ENCODE measurements around the gene BLTP3A. TPM values are rescaled to one million over a fixed set of nuclear protein-coding genes. Genes with fewer than 3 reads are reported as not detected.
"Not testable (repeated sequence)": the region's sequence is repeated elsewhere in the genome, so short reads cannot be mapped to it uniquely, and the experiment has no call there.

The BLTP3A gene
- total and polyA plus RNA-seq, 4 experiments from 2014 or later, result 0.11 to 12.0 (median 6.2) TPM

- Histone ChIP-seq H3K9me3 (ENCODE audit: control insufficient read depth in 1 of 2, low read length in 2 of 2) (no peaks in the 10 kb centered on the region), H3K36me3 (ENCODE audit: insufficient read depth, low read length) (no peaks in the 10 kb centered on the region), H3K27ac (ENCODE audit: low read depth, low read length) (no peak overlapping the region), H3K4me1 (ENCODE audit: insufficient read depth, low read length) (peaks cover 4% of the 10 kb centered on the region), H3K4me3 (ENCODE audit: low read length in 2 of 2) (no peak overlapping the region), H3K27me3 (ENCODE audit: insufficient read depth, low read length) (no peaks in the 10 kb centered on the region)
- no peak for DNase-seq
- intact Hi-C loops (cut with micrococcal nuclease), result no loop called here
- Mint-ChIP-seq H3K4me3 (no peak overlapping the region), H3K4me1 (peaks cover 0 to 11% (median 5%) of the 10 kb centered on the region in 4 donors), H3K36me3 (no peaks in the 10 kb centered on the region), H3K27ac (no peak overlapping the region), H3K27me3 (no peaks in the 10 kb centered on the region), H3K9me3 (no peaks in the 10 kb centered on the region)
- CTCF ChIA-PET (ENCODE audit: partially characterized antibody), result interaction anchor here (0.6 to 0.8 kb wide), 2 partner anchors 10 to 509 kb away, joined by 3 to 4 read pairs; no protein-coding TSS in a partner anchor
- POLR2A ChIA-PET (ENCODE audit: partially characterized antibody), result no interaction called here
Observed at GRCh38 chr6:34813028-34813713, 21.3 kb downstream of the BLTP3A start.

GRCh38 chr6:34816635-34817301 is 24.9 kb downstream of the BLTP3A start:
- H3K36me3 Mint-ChIP-seq, result peaks cover 3 to 6% of the 10 kb centered on the region in 2 donors
- Histone ChIP-seq H3K27me3 (ENCODE audit: insufficient read depth, low read length) (no peaks in the 10 kb centered on the region), H3K9me3 (ENCODE audit: control insufficient read depth in 1 of 2, low read length in 2 of 2) (no peaks in the 10 kb centered on the region), H3K36me3 (ENCODE audit: insufficient read depth, low read length) (no peaks in the 10 kb centered on the region), H3K4me1 (ENCODE audit: insufficient read depth, low read length) (peaks cover 4% of the 10 kb centered on the region), H3K4me3 (ENCODE audit: low read length in 2 of 2) (no peak overlapping the region), H3K27ac (ENCODE audit: low read depth, low read length) (no peak overlapping the region)
- H3K9me3 Mint-ChIP-seq, result no peaks in the 10 kb centered on the region
- DNase-seq, result no peak
- POLR2A ChIA-PET (ENCODE audit: partially characterized antibody), result no interaction called here
- H3K27me3 Mint-ChIP-seq, result no peaks in the 10 kb centered on the region
- H3K4me1 Mint-ChIP-seq, result peaks cover 4 to 17% (median 7%) of the 10 kb centered on the region in 4 donors
- intact Hi-C loops (cut with micrococcal nuclease), result no loop called here
- CTCF ChIA-PET (ENCODE audit: partially characterized antibody), result no interaction called here
- H3K27ac Mint-ChIP-seq, result no peak overlapping the region
- no peak overlapping the region for H3K4me3 Mint-ChIP-seq

- no peaks in the 10 kb centered on the region for H3K36me3 ChIP-seq (ENCODE audit: insufficient read depth, low read length)
- no peak overlapping the region for H3K4me3 ChIP-seq (ENCODE audit: low read length in 2 of 2)
- no peaks in the 10 kb centered on the region for H3K9me3 Mint-ChIP-seq
- H3K4me3 Mint-ChIP-seq, result no peak overlapping the region
- DNase-seq, result no peak
- no peaks in the 10 kb centered on the region for H3K9me3 ChIP-seq (ENCODE audit: control insufficient read depth in 1 of 2, low read length in 2 of 2)
- ChIA-PET CTCF (ENCODE audit: partially characterized antibody) (no interaction called here), POLR2A (ENCODE audit: partially characterized antibody) (no interaction called here)
- H3K36me3 Mint-ChIP-seq, result peaks cover 3 to 8% of the 10 kb centered on the region in 2 donors
- peaks cover 4 to 17% (median 7%) of the 10 kb centered on the region in 4 donors for H3K4me1 Mint-ChIP-seq
- H3K27me3 ChIP-seq (ENCODE audit: insufficient read depth, low read length), result no peaks in the 10 kb centered on the region
- H3K4me1 ChIP-seq (ENCODE audit: insufficient read depth, low read length), result peaks cover 4% of the 10 kb centered on the region
- no peak overlapping the region for H3K27ac ChIP-seq (ENCODE audit: low read depth, low read length)
- H3K27me3 Mint-ChIP-seq, result no peaks in the 10 kb centered on the region
- intact Hi-C loops (cut with micrococcal nuclease), result no loop called here
- no peak overlapping the region for H3K27ac Mint-ChIP-seq
Observed at GRCh38 chr6:34817446-34817845, 25.6 kb downstream of the BLTP3A start.

- intact Hi-C loops (cut with micrococcal nuclease); H3K4me3 ChIP-seq (ENCODE audit: low read length in 2 of 2); H3K27me3 ChIP-seq (ENCODE audit: insufficient read depth, low read length); H3K4me3 Mint-ChIP-seq; H3K9me3 Mint-ChIP-seq; H3K27ac ChIP-seq (ENCODE audit: low read depth, low read length); H3K4me1 ChIP-seq (ENCODE audit: insufficient read depth, low read length); H3K27me3 Mint-ChIP-seq; POLR2A ChIA-PET (ENCODE audit: partially characterized antibody); CTCF ChIA-PET (ENCODE audit: partially characterized antibody); H3K9me3 ChIP-seq (ENCODE audit: control insufficient read depth in 1 of 2, low read length in 2 of 2); DNase-seq; H3K36me3 ChIP-seq (ENCODE audit: insufficient read depth, low read length): not testable (repeated sequence)
- peak overlapping the region in 4 of 7 donors; percentile 3 to 83 (median 43) for H3K27ac Mint-ChIP-seq
- H3K4me1 Mint-ChIP-seq, result peaks cover 4 to 17% (median 7%) of the 10 kb centered on the region in 4 donors
- H3K36me3 Mint-ChIP-seq, result peaks cover 11 to 22% of the 10 kb centered on the region in 2 donors
Observed at GRCh38 chr6:34818872-34819570, 27.1 kb downstream of the BLTP3A start.

- Histone ChIP-seq H3K36me3 (ENCODE audit: insufficient read depth, low read length) (peaks cover 8% of the 10 kb centered on the region), H3K4me1 (ENCODE audit: insufficient read depth, low read length) (peaks cover 4% of the 10 kb centered on the region), H3K27me3 (ENCODE audit: insufficient read depth, low read length) (no peaks in the 10 kb centered on the region), H3K27ac (ENCODE audit: low read depth, low read length) (no peak overlapping the region), H3K9me3 (ENCODE audit: control insufficient read depth in 1 of 2, low read length in 2 of 2) (no peaks in the 10 kb centered on the region), H3K4me3 (ENCODE audit: low read length in 2 of 2) (no peak overlapping the region)
- peak overlapping the region; percentile 3 to 83 (median 37) for H3K27ac Mint-ChIP-seq
- H3K36me3 Mint-ChIP-seq, result peaks cover 11 to 22% of the 10 kb centered on the region in 2 donors
- ChIA-PET CTCF (ENCODE audit: partially characterized antibody) (interaction anchor here (0.7 to 1.0 kb wide), 2 partner anchors 14 to 85 kb away, joined by 3 read pairs; no protein-coding TSS in a partner anchor), POLR2A (ENCODE audit: partially characterized antibody) (no interaction called here)
- intact Hi-C loops (cut with micrococcal nuclease), result no loop called here
- H3K9me3 Mint-ChIP-seq, result no peaks in the 10 kb centered on the region
- DNase-seq, result no peak
- no peak overlapping the region for H3K4me3 Mint-ChIP-seq
- no peaks in the 10 kb centered on the region for H3K27me3 Mint-ChIP-seq
- peaks cover 4 to 13% (median 5%) of the 10 kb centered on the region in 4 donors for H3K4me1 Mint-ChIP-seq
Observed at GRCh38 chr6:34819571-34820480, 27.9 kb downstream of the BLTP3A start.

- Mint-ChIP-seq H3K9me3 (no peaks in the 10 kb centered on the region), H3K4me3 (no peak overlapping the region), H3K27me3 (no peaks in the 10 kb centered on the region), H3K27ac (peak overlapping the region in 1 of 7 donors; percentile 22), H3K36me3 (peaks cover 15 to 37% of the 10 kb centered on the region in 2 donors), H3K4me1 (no peaks in the 10 kb centered on the region)
- CTCF ChIA-PET (ENCODE audit: partially characterized antibody), result no interaction called here
- peaks cover 6% of the 10 kb centered on the region for H3K36me3 ChIP-seq (ENCODE audit: insufficient read depth, low read length)
- intact Hi-C loops (cut with micrococcal nuclease), result no loop called here
- no peaks in the 10 kb centered on the region for H3K27me3 ChIP-seq (ENCODE audit: insufficient read depth, low read length)
- H3K27ac ChIP-seq (ENCODE audit: low read depth, low read length), result no peak overlapping the region
- H3K4me1 ChIP-seq (ENCODE audit: insufficient read depth, low read length), result no peaks in the 10 kb centered on the region
- no peak for DNase-seq
- POLR2A ChIA-PET (ENCODE audit: partially characterized antibody), result no interaction called here
- H3K9me3 ChIP-seq (ENCODE audit: control insufficient read depth in 1 of 2, low read length in 2 of 2), result no peaks in the 10 kb centered on the region
- no peak overlapping the region for H3K4me3 ChIP-seq (ENCODE audit: low read length in 2 of 2)
Observed at GRCh38 chr6:34829137-34829536, 37.3 kb downstream of the BLTP3A start.
